Neutrophil (primary cell): Measurements from ENCODE around the gene MRPL45.

Experiments used
- H3K27ac ChIP-seq: fragments of 200-600 bp; sonication (generic); 2 replicates; pipeline ENCODE4 v1.5.1; 2016; ENCODE audit warnings: mild to moderate bottlenecking, moderate library complexity
- H3K27me3 ChIP-seq: fragments of 200-600 bp; sonication (generic); 2 replicates; pipeline ENCODE4 v1.6.0; 2016; ENCODE audit warnings: mild to moderate bottlenecking
- H3K36me3 ChIP-seq: fragments of 200-600 bp; sonication (generic); 2 replicates; pipeline ENCODE4 v1.5.1; 2017
- H3K4me1 ChIP-seq, 2 experiments: fragments of 200-600 bp in 1 of 2; sonication (generic) in 1 of 2; 1 replicate in 1 of 2; 2 replicates in 1 of 2; pipeline versions ENCODE4 v1.5.1 to v1.6.1; 2013 to 2016; ENCODE audit warnings: low read depth in 1 of 2, low read length in 1 of 2, mild to moderate bottlenecking in 1 of 2, moderate library complexity in 1 of 2; ENCODE audit not compliant: control insufficient read depth in 1 of 2, insufficient read depth in 1 of 2
- H3K4me3 ChIP-seq, 2 experiments: fragments of 200-600 bp in 1 of 2; sonication (generic) in 1 of 2; 1 replicate in 1 of 2; 2 replicates in 1 of 2; pipeline ENCODE4 v1.5.1; 2013 to 2016; ENCODE audit warnings: low read depth in 1 of 2, low read length in 1 of 2, mild to moderate bottlenecking in 1 of 2, moderate library complexity in 1 of 2
- H3K9me3 ChIP-seq: fragments of 200-600 bp; sonication (generic); 2 replicates; pipeline ENCODE4 v1.5.1; 2016
- CTCF ChIP-seq: fragments of 200-600 bp; sonication (generic); IDR thresholded peaks from 2 replicates; pipeline ENCODE4 v1.5.1; 2016; ENCODE audit warnings: antibody characterized with exemption

MRPL45 gene

GRCh38 chr17:38339891-38340290, 42.9 kb downstream of the MRPL45 start:
- TF ChIP-seq CTCF: no peak
- no peak overlapping the region for H3K4me3 ChIP-seq
- H3K27me3 ChIP-seq: no peaks in the 10 kb centered on the region

GRCh38 chr17:38341035-38341721, 44.2 kb downstream of the MRPL45 start:
- Histone ChIP-seq H3K36me3 (no peaks in the 10 kb centered on the region), H3K4me3 (no peak overlapping the region), H3K4me1 (no peaks in the 10 kb centered on the region), H3K9me3 (no peaks in the 10 kb centered on the region), H3K27me3 (peaks cover 5% of the 10 kb centered on the region), H3K27ac (no peak overlapping the region)
- TF ChIP-seq CTCF: no peak

More at GRCh38 chr17:38339891-38340290, 42.9 kb downstream of the MRPL45 start:
- Histone ChIP-seq H3K4me1 (no peaks in the 10 kb centered on the region), H3K36me3 (no peaks in the 10 kb centered on the region), H3K9me3 (no peaks in the 10 kb centered on the region), H3K27ac (no peak overlapping the region)

- no peaks in the 10 kb centered on the region for H3K9me3 ChIP-seq
- no peaks in the 10 kb centered on the region for H3K4me1 ChIP-seq
- no peaks in the 10 kb centered on the region for H3K36me3 ChIP-seq
- peaks cover 5% of the 10 kb centered on the region for H3K27me3 ChIP-seq
- no peak overlapping the region for H3K27ac ChIP-seq
- H3K4me3 ChIP-seq: no peak overlapping the region
- no peak for TF ChIP-seq CTCF
Measured at GRCh38 chr17:38342886-38343607, 46.1 kb downstream of the MRPL45 start.

- TF ChIP-seq CTCF: no peak
- Histone ChIP-seq H3K4me1 (no peaks in the 10 kb centered on the region), H3K27ac (no peak within 1 kb of the TSS), H3K9me3 (no peaks in the 10 kb centered on the region), H3K36me3 (no peaks in the 10 kb centered on the region), H3K4me3 (no peak within 1 kb of the TSS), H3K27me3 (peaks cover 5% of the 10 kb centered on the region)
Measured at GRCh38 chr17:38343608-38344419, 46.8 kb downstream of the MRPL45 start, which contains the start of gene GPR179. GPR179 (minus strand) TSS chr17:38343956; CDS start chr17:38343789, 167 bp downstream.

- Histone ChIP-seq H3K9me3 (no peaks in the 10 kb centered on the region), H3K27ac (no peak overlapping the region), H3K4me3 (no peak overlapping the region), H3K36me3 (no peaks in the 10 kb centered on the region), H3K27me3 (peaks cover 5% of the 10 kb centered on the region), H3K4me1 (no peaks in the 10 kb centered on the region)
- no peak for TF ChIP-seq CTCF
Measured at GRCh38 chr17:38344420-38344745, 47.4 kb downstream of the MRPL45 start.
